Small intestine (tissue), 7 donors: ENCODE measurements around the gene UGT1A7. TPM values are rescaled to one million over a fixed set of nuclear protein-coding genes. Genes with fewer than 3 reads are reported as not detected.

Experiments
- DNase-seq, 2 donors: peaks; one replicate each; pipeline versions ENCODE4 v3.0.0 to v3.0.0-alpha.2; 2013
- FAIRE-seq: peaks from 2 replicates; lab custom pipeline; 2012; peaks lifted over from hg19 to GRCh38; lab: Jason Lieb, UNC
- H3K27ac ChIP-seq, 3 donors: one replicate each; pipeline ENCODE4 v1.5.1; 2013; ENCODE audit warnings: low read length in 2 of 3, mild to moderate bottlenecking in 2 of 3, control low read depth in 1 of 3, inconsistent platforms in 1 of 3, low read depth in 1 of 3, moderate library complexity in 1 of 3
- H3K27me3 ChIP-seq, 3 donors: one replicate each; pipeline ENCODE4 v1.6.1; 2013; ENCODE audit warnings: low read length in 3 of 3, inconsistent platforms in 1 of 3; ENCODE audit not compliant: control insufficient read depth in 3 of 3, insufficient read depth in 3 of 3
- H3K36me3 ChIP-seq, 3 donors: one replicate each; pipeline ENCODE4 v1.6.1; 2013; ENCODE audit warnings: low read length in 3 of 3, inconsistent platforms in 1 of 3, low read depth in 1 of 3, mild to moderate bottlenecking in 1 of 3, moderate library complexity in 1 of 3; ENCODE audit not compliant: control insufficient read depth in 3 of 3, insufficient read depth in 2 of 3
- H3K4me1 ChIP-seq, 3 donors: one replicate each; pipeline ENCODE4 v1.6.1; 2013; ENCODE audit warnings: low read length in 2 of 3, inconsistent platforms in 1 of 3, low read depth in 1 of 3, mild to moderate bottlenecking in 1 of 3, moderate library complexity in 1 of 3; ENCODE audit not compliant: control insufficient read depth in 3 of 3, insufficient read depth in 2 of 3
- H3K4me3 ChIP-seq, 3 donors: one replicate each; pipeline ENCODE4 v1.5.1; 2013; ENCODE audit warnings: low read length in 3 of 3, control low read depth in 1 of 3, inconsistent platforms in 1 of 3, low read depth in 1 of 3, mild to moderate bottlenecking in 1 of 3, moderate library complexity in 1 of 3
- H3K9me3 ChIP-seq, 2 donors: one replicate each; pipeline ENCODE4 v1.6.1; 2013; ENCODE audit warnings: low read depth in 1 of 2, low read length in 1 of 2; ENCODE audit not compliant: control insufficient read depth in 2 of 2, insufficient read depth in 1 of 2
- WGBS, 3 donors: extraction: QIAGEN DNeasy Blood & Tissue Kit; methylation state at CpG; one replicate each; pipeline ENCODE4 v1.1.7; 2013; 5-methylcytosine and 5-hydroxymethylcytosine counted together
- polyA plus RNA-seq, 4 donors: library from polyadenylated mRNA; stranded (reverse) in 3 of 4; unstranded in 1 of 4; fragments of 200-250 nt in 3 of 4; fragments of 120-200 nt in 1 of 4; gene quantifications; one replicate each; pipeline versions ENCODE4 v1.2.1 to v1.2.3, GENCODE V29; 2013
- donor health status: healthy with polysubstance abuse.
- donor health status: control.
- donor health status: control.
- donor health status: Bipolar disorder and iron deficiency.
- donor health status: healthy.

Gene UGT1A7
- polyA plus RNA-seq, 4 donors: 0.03 to 9.6 (median 0.19) TPM; not detected in 1

DNA sequence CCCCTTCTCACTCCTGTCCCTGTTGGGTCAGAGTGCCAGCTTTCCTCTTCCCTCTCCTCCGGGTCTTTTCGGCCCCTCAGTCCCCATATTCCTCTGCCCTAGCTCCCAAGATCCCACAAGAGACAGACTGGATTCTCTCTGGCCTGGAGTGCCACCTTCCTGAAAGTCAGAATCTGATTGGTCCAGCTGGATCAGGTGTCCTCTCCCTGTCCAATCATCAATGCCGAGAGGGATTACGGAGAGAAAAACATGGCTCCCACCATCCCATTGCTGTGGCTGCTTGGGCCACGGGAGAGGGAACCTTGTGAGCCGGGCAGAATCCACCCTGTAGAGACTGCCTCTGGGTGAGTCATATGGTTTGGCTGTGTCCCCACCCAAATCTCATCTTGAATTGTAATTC lies 93.7 kb downstream of the UGT1A7 start:
- 91 to 98% (median 95%) methylated on average over 6 of the region's 6 CpGs for WGBS, 3 donors
- Histone ChIP-seq H3K9me3 (peaks cover 1 to 16% of the 10 kb centered on the region in 2 donors), H3K4me1 (no peaks in the 10 kb centered on the region), H3K27me3 (peaks cover 0 to 2% (median 0%) of the 10 kb centered on the region in 3 donors), H3K36me3 (peaks cover 0 to 4% (median 0%) of the 10 kb centered on the region in 3 donors), H3K4me3 (no peak overlapping the region), H3K27ac (no peak overlapping the region)
- DNase-seq: no peak
- FAIRE-seq: no peak

DNA sequence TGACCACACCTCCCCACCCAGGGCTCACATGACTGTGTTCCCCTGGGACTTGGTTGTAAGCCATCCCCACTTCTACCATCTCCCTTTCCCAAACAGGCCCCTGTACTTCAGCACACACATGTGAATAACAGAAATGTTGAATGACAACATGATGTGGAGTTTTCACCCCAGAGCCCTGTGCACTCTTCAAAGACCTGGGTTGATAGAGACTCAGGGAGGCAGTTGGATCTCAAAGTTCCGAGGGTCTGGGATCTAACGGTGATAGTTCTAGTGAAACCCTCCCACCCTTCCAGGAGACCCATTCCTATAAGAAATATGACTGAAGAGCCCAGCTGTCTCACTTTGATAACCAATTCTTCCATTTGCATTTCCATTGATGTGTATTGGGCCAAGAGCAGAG lies 96.3 kb downstream of the UGT1A7 start, which contains the start of gene MROH2A:
Gene MROH2A (plus strand): TSS at position 301 of the 400 bp plus-strand sequence. CDS start 1,029 bp downstream, outside the sequence.
- DNase-seq: no peak
- Histone ChIP-seq H3K9me3 (peaks cover 1 to 16% of the 10 kb centered on the region in 2 donors), H3K36me3 (no peaks in the 10 kb centered on the region), H3K4me1 (no peaks in the 10 kb centered on the region), H3K4me3 (no peak within 1 kb of the TSS), H3K27ac (no peak within 1 kb of the TSS), H3K27me3 (no peaks in the 10 kb centered on the region)
- 80 to 98% (median 82%) methylated on average over 2 of the region's 2 CpGs for WGBS, 3 donors
- no peak for FAIRE-seq

DNA sequence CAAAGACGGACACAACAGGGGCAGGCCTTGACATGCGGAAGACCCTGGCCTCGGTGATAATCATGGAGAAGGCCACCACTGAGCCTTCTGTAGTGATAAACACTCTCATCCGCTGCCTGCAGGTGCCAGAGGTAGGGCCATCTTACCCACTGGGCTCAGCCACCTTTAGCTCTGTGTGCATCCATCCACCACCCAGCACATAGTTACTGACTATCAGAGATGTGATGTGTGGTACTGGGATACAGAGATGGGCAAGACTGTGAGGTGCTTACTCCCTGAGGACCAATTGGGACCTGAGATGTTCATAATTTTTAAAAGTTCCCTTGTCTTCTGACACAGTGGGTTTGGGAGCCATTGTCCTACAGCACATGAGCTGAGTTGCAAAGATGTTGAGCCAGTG lies 98.0 kb downstream of the UGT1A7 start:
- no peak overlapping the region for H3K4me3 ChIP-seq
- DNase-seq (no peak), FAIRE-seq (no peak)
- no peaks in the 10 kb centered on the region for H3K36me3 ChIP-seq
- WGBS, 3 donors: 88 to 93% (median 90%) methylated on average over 4 of the region's 4 CpGs
- H3K27ac ChIP-seq: no peak overlapping the region
- H3K27me3 ChIP-seq: no peaks in the 10 kb centered on the region
- peaks cover 1 to 16% of the 10 kb centered on the region in 2 donors for H3K9me3 ChIP-seq
- H3K4me1 ChIP-seq: no peaks in the 10 kb centered on the region

DNA sequence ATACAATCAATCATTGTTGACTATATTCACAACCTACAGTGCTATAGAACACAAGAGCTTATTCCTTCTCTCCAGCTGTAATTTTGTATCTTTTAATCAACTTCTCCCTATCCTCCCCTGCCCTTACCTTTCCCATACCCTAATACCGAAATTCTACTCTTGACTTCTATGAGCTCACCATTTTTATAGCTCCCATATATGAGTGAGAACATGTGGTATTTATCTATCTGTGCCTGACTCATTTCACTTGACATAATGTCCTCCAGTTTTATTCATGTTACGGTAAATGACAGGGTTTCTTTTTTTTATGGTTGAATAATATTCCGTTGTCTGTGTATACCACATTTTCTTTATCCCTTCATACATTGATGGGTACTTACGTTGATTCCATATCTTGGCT lies 99.1 kb downstream of the UGT1A7 start:
- H3K27ac ChIP-seq: no peak overlapping the region
- H3K4me1 ChIP-seq: no peaks in the 10 kb centered on the region
- H3K9me3 ChIP-seq: peaks cover 1 to 10% of the 10 kb centered on the region in 2 donors
- H3K4me3 ChIP-seq: no peak overlapping the region
- FAIRE-seq (no peak), DNase-seq (no peak)
- 78 to 80% (median 80%) methylated on average over 4 of the region's 4 CpGs for WGBS, 3 donors
- H3K36me3 ChIP-seq: no peaks in the 10 kb centered on the region
- H3K27me3 ChIP-seq: peaks cover 0 to 2% (median 0%) of the 10 kb centered on the region in 3 donors

DNA sequence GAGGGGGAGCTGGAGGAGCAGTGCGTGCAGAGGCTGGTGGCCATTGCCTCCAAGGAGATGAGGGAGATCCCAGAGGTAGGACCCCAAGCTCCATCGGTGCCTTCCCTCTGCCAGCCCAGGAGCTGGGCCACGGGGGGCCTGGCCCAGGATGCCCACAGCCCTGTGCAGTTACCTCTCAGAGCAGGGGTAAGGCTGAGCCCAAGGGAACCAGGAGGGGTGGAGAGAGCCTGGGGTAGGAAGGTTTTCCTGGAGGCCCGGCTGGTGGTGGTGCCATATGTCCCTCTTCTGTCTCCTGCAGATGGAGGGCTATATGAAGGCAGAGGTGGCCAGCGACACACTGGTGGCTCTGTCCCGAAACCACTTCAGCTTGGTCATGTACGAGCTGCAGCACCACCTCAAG lies 107.9 kb downstream of the UGT1A7 start:
- Histone ChIP-seq H3K4me1 (peaks cover 0 to 14% (median 0%) of the 10 kb centered on the region in 3 donors), H3K9me3 (peaks cover 0 to 2% of the 10 kb centered on the region in 2 donors), H3K27ac (no peak overlapping the region), H3K36me3 (no peaks in the 10 kb centered on the region), H3K27me3 (peaks cover 0 to 2% (median 0%) of the 10 kb centered on the region in 3 donors), H3K4me3 (no peak overlapping the region)
- FAIRE-seq (no peak), DNase-seq (no peak)
- 87 to 94% (median 88%) methylated on average over 7 of the region's 7 CpGs for WGBS, 3 donors

DNA sequence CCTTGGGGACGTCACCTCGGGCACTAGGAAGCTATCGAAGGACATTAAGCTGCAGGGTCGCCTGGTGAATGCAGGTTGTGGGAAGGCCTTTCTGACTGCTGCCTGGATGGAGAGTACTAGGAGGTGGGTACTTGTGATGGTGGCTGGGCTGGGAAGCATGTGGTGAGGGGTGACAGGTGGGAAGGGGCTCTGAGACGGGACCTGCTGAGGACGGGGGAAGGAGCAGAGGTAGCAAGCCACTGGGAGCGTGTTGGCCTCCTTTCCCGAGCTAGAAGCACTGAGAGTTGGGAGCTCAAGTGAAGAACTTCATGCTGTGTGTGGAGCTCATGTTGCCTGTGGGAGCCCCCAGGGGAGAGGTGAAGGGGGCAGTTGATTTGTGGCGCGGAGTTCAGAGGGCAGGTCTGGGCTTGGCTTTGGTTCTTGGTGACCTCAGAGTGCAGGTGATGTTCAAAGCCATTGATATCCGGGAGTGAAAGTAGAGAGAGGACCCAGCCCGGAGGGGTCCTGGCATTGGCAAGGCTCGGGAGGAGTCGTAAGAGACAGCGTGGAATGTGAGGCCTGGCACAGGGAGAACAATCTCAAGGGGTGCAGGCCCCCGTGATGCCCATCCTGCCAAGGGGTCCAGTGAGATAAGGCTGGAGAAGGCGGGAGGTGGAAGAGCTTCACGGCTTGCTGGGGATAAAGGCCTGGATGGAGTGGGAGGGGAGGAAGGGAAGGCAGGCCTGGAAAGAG lies 109.6 kb downstream of the UGT1A7 start:
- DNase-seq: no peak
- no peaks in the 10 kb centered on the region for H3K36me3 ChIP-seq
- no peak for FAIRE-seq
- peaks cover 0 to 14% (median 0%) of the 10 kb centered on the region in 3 donors for H3K4me1 ChIP-seq
- H3K9me3 ChIP-seq: no peaks in the 10 kb centered on the region
- H3K27ac ChIP-seq: no peak overlapping the region
- no peaks in the 10 kb centered on the region for H3K27me3 ChIP-seq
- H3K4me3 ChIP-seq: no peak overlapping the region
- WGBS, 3 donors: 86 to 91% (median 90%) methylated on average over 18 of the region's 18 CpGs

DNA sequence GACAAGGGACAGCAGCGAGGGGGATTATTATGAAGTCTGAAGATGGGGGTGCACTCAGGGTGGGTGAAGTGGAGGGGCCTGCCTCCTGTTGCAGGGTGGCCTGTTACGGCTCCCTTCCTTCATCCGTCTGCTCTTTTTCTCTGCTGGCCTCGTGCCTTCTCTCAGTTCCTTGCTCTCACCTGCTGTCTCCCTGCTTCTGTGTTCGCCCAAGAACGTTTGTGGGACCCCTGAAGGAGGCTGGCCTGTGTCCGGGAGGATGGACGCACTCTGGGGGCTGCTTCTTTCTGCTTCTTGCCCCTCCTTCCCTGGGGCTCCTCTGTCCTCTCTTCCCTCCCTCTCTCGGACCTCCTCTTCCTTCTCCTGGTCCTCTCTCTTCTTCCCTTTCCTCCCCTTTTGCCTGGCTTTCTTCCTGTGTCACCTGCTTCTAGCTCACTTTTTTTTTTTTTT lies 110.2 kb downstream of the UGT1A7 start:
- no peaks in the 10 kb centered on the region for H3K27me3 ChIP-seq
- no peak overlapping the region for H3K4me3 ChIP-seq
- WGBS, 3 donors: 82 to 90% (median 84%) methylated on average over 9 of the region's 9 CpGs
- H3K9me3 ChIP-seq: no peaks in the 10 kb centered on the region
- H3K4me1 ChIP-seq: peaks cover 0 to 14% (median 0%) of the 10 kb centered on the region in 3 donors
- FAIRE-seq: no peak
- H3K36me3 ChIP-seq: no peaks in the 10 kb centered on the region
- DNase-seq: no peak
- no peak overlapping the region for H3K27ac ChIP-seq

DNA sequence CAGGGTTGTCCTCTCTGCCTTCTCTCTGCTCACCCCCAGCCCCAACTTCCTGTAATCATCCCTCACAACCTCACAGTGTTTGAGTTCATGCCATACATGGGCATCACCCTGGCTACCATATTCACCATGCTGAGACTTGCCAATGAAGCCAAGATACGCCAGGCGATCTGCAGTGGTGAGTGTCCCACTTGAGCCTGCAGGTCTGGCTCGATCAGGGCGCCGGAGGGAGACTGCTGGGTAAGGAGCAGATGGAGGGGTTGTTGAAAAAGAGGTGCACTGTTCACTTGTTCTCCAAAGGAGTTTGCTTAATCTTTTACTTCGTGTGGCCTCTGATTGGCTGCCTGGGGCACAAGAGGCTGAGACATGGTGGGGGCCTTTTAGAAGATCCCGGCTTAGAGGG lies 111.0 kb downstream of the UGT1A7 start:
- DNase-seq (no peak), FAIRE-seq (no peak)
- H3K4me3 ChIP-seq: no peak overlapping the region
- H3K27me3 ChIP-seq: no peaks in the 10 kb centered on the region
- H3K27ac ChIP-seq: no peak overlapping the region
- no peaks in the 10 kb centered on the region for H3K9me3 ChIP-seq
- no peaks in the 10 kb centered on the region for H3K36me3 ChIP-seq
- H3K4me1 ChIP-seq: peaks cover 0 to 14% (median 0%) of the 10 kb centered on the region in 3 donors
- 89 to 91% (median 89%) methylated on average over 7 of the region's 7 CpGs for WGBS, 3 donors
